GM12878 (cell line): ENCODE data around the gene GBGT1. TPM values are rescaled to one million over a fixed set of nuclear protein-coding genes. Genes with fewer than 3 reads are reported as not detected.

Experiments
- ATAC-seq: fragments of 200-7000 bp; cut with Tn5 transposase; 3 replicates; pipeline ENCODE4 v1.9.1; 2020; ENCODE audit warnings: mild to moderate bottlenecking, moderate library complexity
- BruUV-seq: library from RNA; stranded (reverse); fragments of 400-500 nt; replicated peaks from 2 replicates; lab custom pipeline; 2021; lab: Mats Ljungman, UMichigan
- CTCF ChIA-PET: fragments of 300-600 bp; sonication (Branson Sonifier 250); formaldehyde crosslinking; extraction: SDS; loops from one replicate; lab custom pipeline; 2021; ENCODE audit warnings: inconsistent platforms; lab: Yijun Ruan, JAX
- POLR2A ChIA-PET: fragments of 350-600 bp; formaldehyde crosslinking; extraction: SDS; loops from one replicate; lab custom pipeline; 2021; ENCODE audit warnings: inconsistent platforms; lab: Charles Lee
- RAD21 ChIA-PET: fragments of 300-600 bp; sonication (Branson Sonifier 250); formaldehyde crosslinking; loops from one replicate; lab custom pipeline; 2023; ENCODE audit warnings: antibody characterized with exemption; ENCODE audit not compliant: unreplicated experiment; lab: Charles Lee
- SMC1A ChIA-PET: fragments of 300-600 bp; sonication (Branson Sonifier 250); formaldehyde crosslinking; loops from one replicate; lab custom pipeline; 2023; ENCODE audit not compliant: unreplicated experiment, uncharacterized antibody; lab: Charles Lee
- DNase-seq: peaks from one replicate; pipeline ENCODE4 v3.0.0-alpha.2; 2011; ENCODE audit warnings: low read depth, low spot score
- FAIRE-seq: peaks from 3 replicates; lab custom pipeline; 2011; peaks lifted over from hg19 to GRCh38; lab: Jason Lieb, UNC
- H2AFZ ChIP-seq: 2 replicates; pipeline ENCODE4 v1.6.0; 2011; ENCODE audit warnings: low read depth, low read length, control low read depth; ENCODE audit not compliant: control insufficient read depth
- H3K27ac ChIP-seq: 2 replicates; pipeline ENCODE4 v1.5.1; 2011; ENCODE audit warnings: control low read depth; ENCODE audit not compliant: control insufficient read depth, insufficient read depth
- H3K27me3 ChIP-seq, 2 experiments: replicated peaks in 1 of 2; 2 replicates each; pipeline versions ENCODE4 v1.6.0 to v1.6.1; 2011; ENCODE audit warnings: low read length in 1 of 2; ENCODE audit not compliant: control insufficient read depth in 2 of 2, insufficient read depth in 2 of 2
- H3K36me3 ChIP-seq, 2 experiments: 2 replicates each; pipeline ENCODE4 v1.5.1; 2011; ENCODE audit warnings: low read length in 1 of 2; ENCODE audit not compliant: control insufficient read depth in 2 of 2, insufficient read depth in 2 of 2
- H3K4me1 ChIP-seq: 2 replicates; pipeline ENCODE4 v1.6.1; 2011; ENCODE audit warnings: mild to moderate bottlenecking, low read length, moderate library complexity, mixed read lengths; ENCODE audit not compliant: control insufficient read depth, insufficient read depth
- H3K4me2 ChIP-seq: 2 replicates; pipeline ENCODE4 v1.6.0; 2011; ENCODE audit warnings: control low read depth; ENCODE audit not compliant: control insufficient read depth, insufficient read depth
- H3K4me3 ChIP-seq: fragments of 200-600 bp; sonication (generic); 2 replicates; pipeline ENCODE4 v1.5.1; 2016
- H3K79me2 ChIP-seq: 2 replicates; pipeline ENCODE4 v1.6.0; 2011; ENCODE audit warnings: low read length; ENCODE audit not compliant: control insufficient read depth, insufficient read depth
- H3K9ac ChIP-seq: 2 replicates; pipeline ENCODE4 v1.8.0; 2011; ENCODE audit warnings: low read length, control low read depth, mixed read lengths; ENCODE audit not compliant: control insufficient read depth, insufficient read depth
- H3K9me3 ChIP-seq: replicated peaks from 3 replicates; pipeline ENCODE4 v1.5.1; 2011; ENCODE audit warnings: mild to moderate bottlenecking, low read length; ENCODE audit not compliant: control insufficient read depth, insufficient read depth
- H4K20me1 ChIP-seq: 2 replicates; pipeline ENCODE4 v1.6.0; 2011; ENCODE audit not compliant: control insufficient read depth, insufficient read depth
- BRCA1 ChIP-seq: IDR thresholded peaks from 2 replicates; pipeline ENCODE4 v1.6.1; 2011; ENCODE audit warnings: low read depth, low read length, improper control_type of control experiment
- CHD4 ChIP-seq: fragments of 200-600 bp; sonication (generic); IDR thresholded peaks from 2 replicates; pipeline ENCODE4 v1.6.1; 2016; ENCODE audit warnings: mild to moderate bottlenecking
- EZH2 ChIP-seq: IDR thresholded peaks from 2 replicates; pipeline ENCODE4 v1.6.1; 2012; ENCODE audit warnings: low read depth, mild to moderate bottlenecking, control low read depth, inconsistent platforms, low read length, borderline replicate concordance; ENCODE audit not compliant: control insufficient read depth
- HCFC1 ChIP-seq: fragments of 150-350 bp; IDR thresholded peaks from 2 replicates; pipeline ENCODE4 v1.6.1; 2014; ENCODE audit warnings: low read length
- IKZF2 ChIP-seq, 2 experiments: fragments of 450-650 bp; IDR thresholded peaks; 2 replicates each; pipeline ENCODE4 v1.6.1; 2017; ENCODE audit warnings: mild to moderate bottlenecking in 2 of 2, moderate library complexity in 2 of 2
- KDM1A ChIP-seq: fragments of 200-600 bp; sonication (generic); IDR thresholded peaks from 2 replicates; pipeline ENCODE4 v1.6.1; 2016; ENCODE audit warnings: borderline replicate concordance
- MEF2A ChIP-seq: IDR thresholded peaks from 2 replicates; pipeline ENCODE4 v1.6.1; 2011; ENCODE audit warnings: low read depth, mild to moderate bottlenecking, low read length, moderate library complexity; ENCODE audit not compliant: insufficient read depth
- NFIC ChIP-seq: IDR thresholded peaks from 2 replicates; pipeline ENCODE4 v1.6.1; 2012; ENCODE audit warnings: low read depth, mild to moderate bottlenecking, inconsistent platforms, low read length, moderate library complexity
- NFYA ChIP-seq: IDR thresholded peaks from 2 replicates; pipeline ENCODE4 v1.6.1; 2011; ENCODE audit warnings: low read depth, mild to moderate bottlenecking, low read length, improper control_type of control experiment, borderline replicate concordance
- POLR2AphosphoS2 ChIP-seq: IDR thresholded peaks from 2 replicates; pipeline ENCODE4 v1.6.1; 2011; ENCODE audit warnings: low read depth, mild to moderate bottlenecking, low read length, improper control_type of control experiment, moderate library complexity
- SPI1 ChIP-seq: IDR thresholded peaks from 2 replicates; pipeline ENCODE4 v1.6.1; 2011; ENCODE audit warnings: low read depth, mild to moderate bottlenecking, low read length, moderate library complexity, borderline replicate concordance; ENCODE audit not compliant: insufficient read depth
- ZSCAN29 ChIP-seq: fragments of 450-650 bp; IDR thresholded peaks from 2 replicates; pipeline ENCODE4 v1.6.1; 2017; ENCODE audit warnings: mild to moderate bottlenecking, moderate library complexity
- WGBS: methylation state at CpG from one replicate; pipeline ENCODE4 v1.1.6; 2016; ENCODE audit warnings: low lambda C conversion rate; ENCODE audit not compliant: insufficient replicate concordance, insufficient coverage; ENCODE audit errors: missing lambda C conversion rate; 5-methylcytosine and 5-hydroxymethylcytosine counted together
- in situ Hi-C: fragments of 300-500 bp; cut with MboI; formaldehyde crosslinking; loops from 9 replicates; pipeline ENCODE4 v1.14.3; 2018; ENCODE audit warnings: mixed read lengths
- intact Hi-C: fragments of 100-400 bp; cut with micrococcal nuclease; formaldehyde crosslinking; loops from one replicate; pipeline ENCODE4 v1.14.2; 2022; ENCODE audit not compliant: unreplicated experiment
- polyA plus RNA-seq, 11 experiments: library from polyadenylated mRNA; depleted of rRNA in 4 of 11; unstranded in 6 of 11; stranded (reverse) in 5 of 11; fragments of >200 nt; fragmentation: Nextera tagmentation in 4 of 11; fragmentation: Illumina TruSeq in 1 of 11; extraction: Ambion mirVana in 4 of 11; extraction: Trizol in 1 of 11; gene quantifications; 1 replicate in 1 of 11; 2 replicates in 10 of 11; pipeline versions ENCODE4 v1.2.1 to v1.2.3, GENCODE V29; 2011 to 2016; ENCODE audit warnings: inconsistent platforms in 2 of 11, missing spikeins in 2 of 11, low read depth in 1 of 11
- total RNA-seq, 4 experiments: library from RNA; depleted of rRNA in 3 of 4; stranded (reverse); fragments of >200 nt in 3 of 4; fragmentation: Illumina TruSeq in 1 of 4; extraction: Trizol in 1 of 4; gene quantifications; 2 replicates each; pipeline versions ENCODE4 v1.2.1 to v1.2.3, GENCODE V29; 2013 to 2021
- TF ChIP-seq, protein P1 (sequence below): fragments of 450-650 bp; IDR thresholded peaks from 2 replicates; pipeline ENCODE4 v1.6.1; 2016; ENCODE audit warnings: mild to moderate bottlenecking

GBGT1 gene
- total and polyA plus RNA-seq, 10 of the 15 experiments (the other 5 are each of a cell fraction or from before 2014, with no cell fraction given) = 0.08 to 1.9 (median 0.49) TPM

- TF ChIP-seq BRCA1 (no peak), NFIC (no peak)
These were observed 3.5 kb upstream of the GBGT1 start (continued) for GRCh38 chr9:133167096-133167730.

DNA sequence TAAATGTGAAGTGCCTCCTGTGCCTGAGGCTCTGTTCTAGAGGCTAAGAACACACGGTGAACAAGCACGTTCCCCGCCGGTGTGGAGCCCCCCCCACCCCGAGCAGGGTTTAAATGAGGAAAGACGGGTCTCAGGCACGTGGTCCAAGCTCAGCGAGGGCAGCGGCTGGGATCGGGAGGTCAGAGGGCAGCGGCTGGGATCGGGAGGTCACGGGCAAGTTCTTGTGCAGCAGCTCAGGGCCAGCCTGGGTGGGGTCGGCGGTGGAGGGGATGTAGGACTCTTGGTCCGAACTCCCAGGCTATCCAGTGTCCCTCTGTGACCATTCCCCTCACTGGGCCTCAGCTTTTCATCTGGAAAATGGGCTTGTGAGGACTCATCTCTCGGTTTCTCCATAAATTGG, 2.7 kb upstream of the GBGT1 start:
- no peak for FAIRE-seq
- H3K4me3 ChIP-seq = no peak overlapping the region

GRCh38 chr9:133165452-133165730, 1.7 kb upstream of the GBGT1 start:
- Histone ChIP-seq H3K4me1 (peaks cover 3% of the 10 kb centered on the region), H3K27ac (no peak overlapping the region), H3K4me3 (no peak overlapping the region), H3K79me2 (no peaks in the 10 kb centered on the region), H2AFZ (no peak overlapping the region), H4K20me1 (no peaks in the 10 kb centered on the region), H3K27me3 (no peaks in the 10 kb centered on the region), H3K9ac (no peak overlapping the region), H3K9me3 (no peaks in the 10 kb centered on the region), H3K4me2 (no peak overlapping the region), H3K36me3 (no peaks in the 10 kb centered on the region)
- in situ Hi-C loops = no loop called here
- CTCF ChIA-PET = no interaction called here
- RAD21 ChIA-PET = no interaction called here
- POLR2A ChIA-PET = no interaction called here
- 64% methylated on average over 2 of the region's 2 CpGs for WGBS
- SMC1A ChIA-PET = no interaction called here
- FAIRE-seq (no peak), ATAC-seq (no peak), DNase-seq (no peak)
- no TSS peak for BruUV-seq
- intact Hi-C loops = no loop called here
- TF ChIP-seq MEF2A = no peak
- TF ChIP-seq NFYA = no peak
- TF ChIP-seq SPI1 = no peak
- TF ChIP-seq CHD4 = no peak
- no peak for TF ChIP-seq EZH2
- TF ChIP-seq KDM1A = no peak
- TF ChIP-seq POLR2AphosphoS2 = no peak
- TF ChIP-seq HCFC1 = no peak
- TF ChIP-seq, protein P1, sequence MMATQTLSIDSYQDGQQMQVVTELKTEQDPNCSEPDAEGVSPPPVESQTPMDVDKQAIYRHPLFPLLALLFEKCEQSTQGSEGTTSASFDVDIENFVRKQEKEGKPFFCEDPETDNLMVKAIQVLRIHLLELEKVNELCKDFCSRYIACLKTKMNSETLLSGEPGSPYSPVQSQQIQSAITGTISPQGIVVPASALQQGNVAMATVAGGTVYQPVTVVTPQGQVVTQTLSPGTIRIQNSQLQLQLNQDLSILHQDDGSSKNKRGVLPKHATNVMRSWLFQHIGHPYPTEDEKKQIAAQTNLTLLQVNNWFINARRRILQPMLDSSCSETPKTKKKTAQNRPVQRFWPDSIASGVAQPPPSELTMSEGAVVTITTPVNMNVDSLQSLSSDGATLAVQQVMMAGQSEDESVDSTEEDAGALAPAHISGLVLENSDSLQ = no peak

More for the DNA sequence above, 2.7 kb upstream of the GBGT1 start:
- no peak overlapping the region for H3K9ac ChIP-seq
- H3K9me3 ChIP-seq = no peaks in the 10 kb centered on the region
- no peaks in the 10 kb centered on the region for H3K36me3 ChIP-seq
- DNase-seq (no peak), ATAC-seq (no peak)
- WGBS = 37% methylated on average over 16 of the region's 17 CpGs
- POLR2A ChIA-PET = no interaction called here
- SMC1A ChIA-PET = no interaction called here
- CTCF ChIA-PET = interaction anchor here (1.7 to 2.3 kb wide), 2 partner anchors 14 to 20 kb away, joined by 6 to 10 read pairs; no protein-coding TSS in a partner anchor
- no peak overlapping the region for H2AFZ ChIP-seq
- H3K27me3 ChIP-seq = peaks cover 4% of the 10 kb centered on the region in 2 experiments; a peak in 3 of 4 replicates
- H3K79me2 ChIP-seq = no peaks in the 10 kb centered on the region
- BruUV-seq = no TSS peak
- RAD21 ChIA-PET = interaction anchor here (1.5 kb wide), 1 partner anchor 190 kb away, joined by 3 read pairs; the partner anchor contains the start of genes SURF1 and SURF2
- peaks cover 3% of the 10 kb centered on the region for H3K4me1 ChIP-seq
- no peaks in the 10 kb centered on the region for H4K20me1 ChIP-seq
- intact Hi-C loops (no loop called here), in situ Hi-C loops (no loop called here)
- no peak overlapping the region for H3K4me2 ChIP-seq
- H3K27ac ChIP-seq = no peak overlapping the region
- no peak for TF ChIP-seq ZSCAN29
- no peak for TF ChIP-seq IKZF2 (IDR thresholded peaks at IDR 0.05)
